ENCODE data around the gene WFS1. TPM values are rescaled to one million over a fixed set of nuclear protein-coding genes. Genes with fewer than 3 reads are reported as not detected.

The WFS1 gene
- total and polyA plus RNA-seq, 2 donors (not counting 3 experiments of a cell fraction or from before 2014, with no cell fraction given), result 48.2 to 70.0 TPM

- DNase-seq (ENCODE audit: low read depth, low spot score) (no peak), FAIRE-seq (no peak)
- H2AFZ ChIP-seq (ENCODE audit: low read depth, low read length), result no peak overlapping the region
- TF ChIP-seq EZH2 (IDR thresholded peaks at IDR 0.05; ENCODE audit: borderline replicate concordance, low read depth, low read length, severe bottlenecking) (no peak), MAX (IDR thresholded peaks at IDR 0.05; ENCODE audit: insufficient read depth, insufficient read length) (no peak), POLR2AphosphoS5 (IDR thresholded peaks at IDR 0.05; ENCODE audit: insufficient read depth, low read depth, low read length) (no peak), CTCF (IDR thresholded peaks at IDR 0.05; ENCODE audit: extremely low read depth in 1 of 2, insufficient read depth in 1 of 2, low read depth in 1 of 2, low read length in 2 of 2) (no peak), GATA2 (IDR thresholded peaks at IDR 0.05; ENCODE audit: insufficient read depth, insufficient read length, low read depth, low read length) (no peak)
- no peaks in the 10 kb centered on the region for H3K4me1 ChIP-seq (ENCODE audit: control insufficient read depth, extremely low read depth, insufficient read depth, low read length)
- BruUV-seq (replicated peaks), result no TSS peak
- no peaks in the 10 kb centered on the region for H3K9me3 ChIP-seq (replicated peaks; ENCODE audit: control insufficient read depth, insufficient read depth, low read length)
- CTCF ChIA-PET, result no interaction called here
- H3K4me2 ChIP-seq (ENCODE audit: insufficient read depth, low read length), result no peak overlapping the region
- H3K27ac ChIP-seq (ENCODE audit: insufficient read depth, low read depth, low read length), result no peak overlapping the region
- no peaks in the 10 kb centered on the region for H3K79me2 ChIP-seq (ENCODE audit: control insufficient read depth, insufficient read depth, low read length)
- H3K4me3 ChIP-seq (replicated peaks in 1 of 3; ENCODE audit: insufficient read depth in 1 of 3, low read depth in 1 of 3, low read length in 3 of 3), result no peak overlapping the region
- intact Hi-C loops (cut with micrococcal nuclease) (no loop called here), dilution Hi-C loops (cut with MboI; ENCODE audit: extremely low pct_ligation_motif_present, low sequenced_read_pairs) (no loop called here)
- H3K27me3 ChIP-seq (ENCODE audit: control insufficient read depth in 2 of 2, insufficient read depth in 2 of 2, low read length in 2 of 2), result no peaks in the 10 kb centered on the region
- no peak overlapping the region for H3K9ac ChIP-seq (replicated peaks; ENCODE audit: extremely low read depth, insufficient read depth, low read length)
- no peaks in the 10 kb centered on the region for H3K9me1 ChIP-seq (replicated peaks; ENCODE audit: control insufficient read depth, extremely low read depth, insufficient read depth, low read length)
- no peaks in the 10 kb centered on the region for H3K36me3 ChIP-seq (ENCODE audit: control insufficient read depth in 2 of 2, extremely low read depth in 1 of 2, insufficient read depth in 2 of 2, low read length in 2 of 2)
- no peaks in the 10 kb centered on the region for H4K20me1 ChIP-seq (replicated peaks; ENCODE audit: control insufficient read depth, extremely low read depth, insufficient read depth, low read length)
- POLR2A ChIA-PET, result no interaction called here
These were observed 81.8 kb downstream of the WFS1 start for GRCh38 chr4:6351246-6352000.
